Upper lobe of left lung (tissue), 6 donors: ENCODE results near the gene HNF1A. TPM values are rescaled to one million over a fixed set of nuclear protein-coding genes. Genes with fewer than 3 reads are reported as not detected.

Experiments used
- ATAC-seq, 2 donors: fragments of 200-7000 bp; cut with Tn5 transposase; one replicate each; pipeline ENCODE4 v1.9.1; 2022; ENCODE audit warnings: mild to moderate bottlenecking in 2 of 2, moderate library complexity in 2 of 2; ENCODE audit not compliant: low FRiP score in 2 of 2
- DNase-seq, 2 donors: peaks; one replicate each; pipeline ENCODE4 v3.0.0-alpha.2; 2019 to 2020
- H3K27ac ChIP-seq, 4 donors: fragments of 200-600 bp; sonication (generic); one replicate each; pipeline ENCODE4 v1.5.1; 2016 to 2019
- H3K27me3 ChIP-seq, 4 donors: fragments of 200-600 bp; sonication (generic); one replicate each; pipeline ENCODE4 v1.5.1; 2017 to 2019
- H3K36me3 ChIP-seq, 4 donors: fragments of 200-600 bp; sonication (generic); one replicate each; pipeline ENCODE4 v1.5.1; 2016 to 2019
- H3K4me1 ChIP-seq, 4 donors: fragments of 200-600 bp; sonication (generic); one replicate each; pipeline ENCODE4 v1.5.1; 2018 to 2019
- H3K4me3 ChIP-seq, 4 donors: fragments of 200-600 bp; sonication (generic); one replicate each; pipeline ENCODE4 v1.5.1; 2017 to 2019; ENCODE audit warnings: mild to moderate bottlenecking in 2 of 4, moderate library complexity in 1 of 4
- H3K9me3 ChIP-seq, 4 donors: fragments of 200-600 bp; sonication (generic); one replicate each; pipeline ENCODE4 v1.5.1; 2018 to 2019
- EP300 ChIP-seq, 4 donors: sonication (generic); formaldehyde crosslinking; IDR thresholded peaks; one replicate each; pipeline ENCODE4 v1.5.1; 2017; ENCODE audit warnings: antibody characterized with exemption in 4 of 4, control low read depth in 2 of 4
- POLR2A ChIP-seq, 4 donors: fragments of 450-650 bp; IDR thresholded peaks; one replicate each; pipeline ENCODE4 v1.5.1; 2016 to 2017; ENCODE audit warnings: antibody characterized with exemption in 4 of 4, mild to moderate bottlenecking in 2 of 4
- POLR2AphosphoS5 ChIP-seq, 2 donors: sonication (generic); formaldehyde crosslinking; IDR thresholded peaks; one replicate each; pipeline ENCODE4 v1.5.1; 2017; ENCODE audit warnings: antibody characterized with exemption in 2 of 2
- WGBS, 2 donors: methylation state at CpG; one replicate each; pipeline ENCODE4 v1.1.5; 2017 to 2018; 5-methylcytosine and 5-hydroxymethylcytosine counted together
- total RNA-seq, 6 donors: library from RNA; depleted of rRNA in 4 of 6; stranded (reverse); fragments of >200 nt in 4 of 6; gene quantifications; one replicate each; pipeline versions ENCODE4 v1.1.0 to v1.2.1, GENCODE V29; 2016 to 2021
- TF ChIP-seq, protein P1 (sequence below), 6 experiments: fragments of 450-650 bp in 4 of 6; fragments of 200-600 bp in 2 of 6; sonication (generic) in 2 of 6; IDR thresholded peaks; one replicate each; pipeline ENCODE4 v1.5.1; 2016 to 2019; ENCODE audit warnings: antibody characterized with exemption in 6 of 6
- donor health status: DM: no; HTN: no; CAD: no; lungs with moderate emphysema.
- donor health status: DM: no; HTN: yes; CAD: no; lungs with severe emphysema.

Gene HNF1A
- total RNA-seq, 6 donors from 2014 or later = 0.24 to 0.30 TPM; not detected in 4

DNA sequence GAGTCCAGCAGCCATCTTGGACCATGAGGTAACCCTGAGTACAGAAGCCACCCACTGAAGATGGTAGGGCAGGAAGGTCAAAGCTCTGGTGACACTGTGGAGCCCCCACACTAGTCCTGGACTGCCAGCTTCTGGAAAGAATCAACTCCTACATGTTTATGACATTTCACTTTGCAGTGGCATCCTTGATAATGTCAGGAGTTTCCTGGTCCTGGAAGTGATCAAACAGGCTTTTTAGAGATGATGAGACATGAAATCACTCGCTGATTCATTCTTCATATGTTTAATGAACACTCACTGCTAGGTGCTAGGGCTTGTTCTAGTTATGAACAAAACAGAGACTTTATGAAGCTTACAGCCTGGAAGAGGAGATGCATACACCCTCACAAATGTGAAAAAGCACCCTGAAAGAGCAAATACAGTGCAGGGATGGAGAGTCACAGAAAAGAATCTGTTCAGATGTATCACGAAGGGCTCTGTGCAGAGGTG lies 15.8 kb upstream of the HNF1A start:
- Histone ChIP-seq H3K27ac (no peak overlapping the region), H3K36me3 (no peaks in the 10 kb centered on the region), H3K27me3 (no peaks in the 10 kb centered on the region), H3K9me3 (no peaks in the 10 kb centered on the region), H3K4me3 (no peak overlapping the region), H3K4me1 (no peaks in the 10 kb centered on the region)
- 80 to 84% methylated on average over 2 of the region's 2 CpGs for WGBS, 2 donors
- no peak for ATAC-seq
- DNase-seq = no peak
- TF ChIP-seq EP300 (IDR thresholded peaks at IDR 0.05) (no peak), POLR2AphosphoS5 (IDR thresholded peaks at IDR 0.05) (no peak), POLR2A (IDR thresholded peaks at IDR 0.05) (no peak)
- TF ChIP-seq, protein P1, sequence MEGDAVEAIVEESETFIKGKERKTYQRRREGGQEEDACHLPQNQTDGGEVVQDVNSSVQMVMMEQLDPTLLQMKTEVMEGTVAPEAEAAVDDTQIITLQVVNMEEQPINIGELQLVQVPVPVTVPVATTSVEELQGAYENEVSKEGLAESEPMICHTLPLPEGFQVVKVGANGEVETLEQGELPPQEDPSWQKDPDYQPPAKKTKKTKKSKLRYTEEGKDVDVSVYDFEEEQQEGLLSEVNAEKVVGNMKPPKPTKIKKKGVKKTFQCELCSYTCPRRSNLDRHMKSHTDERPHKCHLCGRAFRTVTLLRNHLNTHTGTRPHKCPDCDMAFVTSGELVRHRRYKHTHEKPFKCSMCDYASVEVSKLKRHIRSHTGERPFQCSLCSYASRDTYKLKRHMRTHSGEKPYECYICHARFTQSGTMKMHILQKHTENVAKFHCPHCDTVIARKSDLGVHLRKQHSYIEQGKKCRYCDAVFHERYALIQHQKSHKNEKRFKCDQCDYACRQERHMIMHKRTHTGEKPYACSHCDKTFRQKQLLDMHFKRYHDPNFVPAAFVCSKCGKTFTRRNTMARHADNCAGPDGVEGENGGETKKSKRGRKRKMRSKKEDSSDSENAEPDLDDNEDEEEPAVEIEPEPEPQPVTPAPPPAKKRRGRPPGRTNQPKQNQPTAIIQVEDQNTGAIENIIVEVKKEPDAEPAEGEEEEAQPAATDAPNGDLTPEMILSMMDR (IDR thresholded peaks at IDR 0.05) = no peak

DNA sequence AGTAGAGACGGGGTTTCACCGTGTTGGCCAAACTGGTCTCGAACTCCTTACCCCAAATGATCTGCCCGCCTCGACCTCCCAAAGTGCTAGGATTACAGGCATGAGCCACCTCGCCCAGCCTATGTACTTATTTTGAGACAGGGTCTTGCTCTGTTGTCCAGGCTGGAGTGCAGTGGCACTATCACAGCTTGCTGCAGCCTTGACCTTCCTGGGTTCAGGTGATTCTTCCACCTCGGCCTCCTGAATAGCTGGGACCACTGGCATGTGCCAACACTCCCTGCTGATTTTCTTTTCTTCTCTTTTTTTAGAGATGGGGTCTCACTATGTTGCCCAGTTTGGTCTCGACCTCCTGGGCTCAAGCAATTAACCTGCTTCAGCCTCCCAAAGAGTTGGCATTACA lies 14.0 kb upstream of the HNF1A start:
- WGBS, 2 donors = 89 to 93% methylated on average over 8 of the region's 8 CpGs
- Histone ChIP-seq H3K27me3 (no peaks in the 10 kb centered on the region), H3K4me1 (no peaks in the 10 kb centered on the region), H3K27ac (no peak overlapping the region), H3K9me3 (no peaks in the 10 kb centered on the region), H3K36me3 (no peaks in the 10 kb centered on the region), H3K4me3 (no peak overlapping the region)
- no peak for TF ChIP-seq POLR2A (IDR thresholded peaks at IDR 0.05)
- no peak for TF ChIP-seq EP300 (IDR thresholded peaks at IDR 0.05)
- TF ChIP-seq, protein P1 (IDR thresholded peaks at IDR 0.05) = no peak
- TF ChIP-seq POLR2AphosphoS5 (IDR thresholded peaks at IDR 0.05) = no peak
- no peak for ATAC-seq
- DNase-seq = no peak

DNA sequence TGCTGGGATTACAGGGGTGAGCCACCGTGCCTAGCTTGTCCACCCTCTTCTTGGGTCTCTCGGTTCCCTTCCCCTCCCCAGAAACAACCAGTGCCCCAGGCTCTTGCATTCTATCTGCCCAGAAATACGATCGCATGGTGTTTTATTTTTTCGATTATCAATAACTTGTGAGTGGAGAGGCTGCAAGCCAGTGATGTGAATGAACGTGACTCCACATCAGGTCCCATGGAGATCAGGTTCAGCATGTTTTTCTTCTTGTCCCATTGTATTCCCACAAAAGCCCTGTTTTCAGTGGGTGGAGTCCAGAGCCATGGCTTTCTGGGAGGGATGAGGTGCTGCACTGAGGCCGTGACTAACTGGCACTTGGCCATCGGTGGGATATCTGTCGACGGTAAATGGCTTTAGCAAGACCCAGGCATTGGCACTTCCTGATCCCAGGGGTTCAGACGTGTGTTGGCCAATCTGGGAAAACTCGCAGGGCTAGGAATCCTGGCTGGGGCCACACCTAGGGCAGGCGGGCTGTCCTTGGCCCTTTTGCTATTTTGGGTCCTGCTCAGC lies 12.7 kb upstream of the HNF1A start:
- H3K4me3 ChIP-seq = no peak overlapping the region
- no peak overlapping the region for H3K27ac ChIP-seq
- H3K9me3 ChIP-seq = no peaks in the 10 kb centered on the region
- WGBS, 2 donors = 69 to 76% methylated on average over 10 to 12 of the region's 13 CpGs
- no peaks in the 10 kb centered on the region for H3K4me1 ChIP-seq
- DNase-seq (no peak), ATAC-seq (no peak)
- no peaks in the 10 kb centered on the region for H3K36me3 ChIP-seq
- no peaks in the 10 kb centered on the region for H3K27me3 ChIP-seq
- no peak for TF ChIP-seq EP300 (IDR thresholded peaks at IDR 0.05)
- no peak for TF ChIP-seq POLR2AphosphoS5 (IDR thresholded peaks at IDR 0.05)
- TF ChIP-seq, protein P1 (IDR thresholded peaks at IDR 0.05) = no peak
- TF ChIP-seq POLR2A (IDR thresholded peaks at IDR 0.05) = no peak

DNA sequence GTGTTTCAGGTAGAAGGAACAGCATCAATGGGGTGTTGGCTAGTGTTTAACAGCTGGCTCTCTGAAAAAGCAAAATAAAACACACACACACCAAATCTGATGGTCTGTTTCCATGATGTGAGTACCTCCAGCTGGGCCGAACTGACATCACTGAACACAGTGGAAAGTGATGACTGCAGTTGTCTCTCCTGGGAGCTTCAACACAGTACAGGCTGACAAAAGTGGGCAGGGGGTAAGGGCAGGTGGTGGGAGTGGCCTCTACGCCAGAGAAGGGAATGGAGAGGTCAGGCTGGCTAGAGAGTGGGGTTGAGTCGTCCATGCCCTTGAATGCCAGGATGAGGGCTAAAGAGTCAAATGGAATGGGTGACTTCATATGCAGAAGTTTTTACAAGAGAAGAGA lies 8.0 kb upstream of the HNF1A start:
- TF ChIP-seq POLR2A (IDR thresholded peaks at IDR 0.05) = no peak
- no peak for TF ChIP-seq EP300 (IDR thresholded peaks at IDR 0.05)
- Histone ChIP-seq H3K36me3 (no peaks in the 10 kb centered on the region), H3K4me1 (peaks cover 0 to 9% (median 3%) of the 10 kb centered on the region in 4 donors), H3K4me3 (no peak overlapping the region), H3K27me3 (no peaks in the 10 kb centered on the region), H3K9me3 (no peaks in the 10 kb centered on the region), H3K27ac (no peak overlapping the region)
- no peak for ATAC-seq
- DNase-seq = no peak
- WGBS, 2 donors = 80 to 83% methylated on average over 3 of the region's 3 CpGs

DNA sequence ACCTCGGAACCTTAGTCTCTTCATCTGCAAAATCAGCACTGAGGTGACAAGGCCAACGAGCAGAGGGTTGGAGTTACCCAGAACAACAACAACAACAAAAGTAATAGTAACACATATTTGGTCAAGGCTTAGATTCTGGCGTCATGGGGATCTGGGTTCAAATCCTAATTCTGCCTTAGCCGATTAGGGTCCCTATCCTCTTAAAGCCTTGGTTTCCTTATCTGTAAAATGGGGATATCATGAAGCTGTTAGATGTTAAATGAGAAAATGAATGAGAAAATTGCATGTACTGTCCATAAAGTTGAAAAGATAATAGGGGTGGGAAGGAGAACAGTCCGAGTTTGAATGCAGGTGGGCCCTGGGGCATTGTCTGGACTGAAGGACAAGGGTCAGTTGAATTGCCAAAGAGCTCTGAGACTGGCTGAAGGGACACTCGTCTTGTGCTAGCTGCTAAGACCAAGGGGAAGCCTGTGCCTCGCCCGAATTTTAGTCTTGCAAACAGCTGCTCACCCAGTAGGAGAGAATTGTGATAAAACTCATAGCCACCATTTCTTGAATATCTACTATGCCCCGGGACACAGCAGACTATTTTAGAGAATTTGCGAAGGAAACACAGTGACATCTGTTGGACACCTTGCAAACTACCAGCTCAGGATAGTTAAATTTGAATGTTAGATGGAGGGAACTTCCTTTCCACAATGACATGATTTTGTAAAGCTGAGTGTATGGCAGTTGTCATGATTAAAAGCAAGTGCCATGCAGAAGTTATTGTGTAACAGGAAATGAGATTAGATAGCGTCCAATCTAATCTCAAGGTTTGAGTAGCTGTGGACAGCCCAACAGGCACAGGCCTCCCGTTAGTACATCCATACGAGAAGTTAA lies 6.8 kb upstream of the HNF1A start:
- no peaks in the 10 kb centered on the region for H3K9me3 ChIP-seq
- H3K27ac ChIP-seq = no peak overlapping the region
- peaks cover 0 to 9% (median 3%) of the 10 kb centered on the region in 4 donors for H3K4me1 ChIP-seq
- no peak overlapping the region for H3K4me3 ChIP-seq
- H3K27me3 ChIP-seq = no peaks in the 10 kb centered on the region
- peak; percentile 83 to 85 for ATAC-seq
- 28 to 32% methylated on average over 13 of the region's 13 CpGs for WGBS, 2 donors
- DNase-seq = no peak
- TF ChIP-seq EP300 (IDR thresholded peaks at IDR 0.05) (no peak), POLR2A (IDR thresholded peaks at IDR 0.05) (no peak)
- TF ChIP-seq, protein P1 (IDR thresholded peaks at IDR 0.05) = peak; percentile 39 to 77 (median 68)
- H3K36me3 ChIP-seq = no peaks in the 10 kb centered on the region
